Effector memory CD8-positive, alpha-beta T cell (primary cell): Measurements from ENCODE around the gene CAMTA1.

ENCODE experiments used
- ATAC-seq: fragments of 150-1000 bp; cut with Tn5 transposase; replicated peaks from 2 replicates; pipeline ENCODE4 v1.10.0; 2021; ENCODE audit warnings: mild to moderate bottlenecking, moderate library complexity
- DNase-seq, 3 experiments: peaks; one replicate each; pipeline ENCODE4 v3.0.0; 2021
- H3K27ac Mint-ChIP-seq, 2 donors: one replicate each; pipeline ENCODE4 v1.8.0; 2022; ENCODE audit warnings: mild to moderate bottlenecking in 2 of 2, mixed read lengths in 2 of 2, moderate library complexity in 2 of 2
- H3K27me3 Mint-ChIP-seq, 2 donors: one replicate each; pipeline ENCODE4 v1.8.0; 2022; ENCODE audit warnings: mixed read lengths in 2 of 2
- H3K36me3 Mint-ChIP-seq: one replicate; pipeline ENCODE4 v1.8.0; 2022; ENCODE audit warnings: mild to moderate bottlenecking, moderate library complexity, mixed read lengths; ENCODE audit not compliant: insufficient read depth
- H3K4me1 Mint-ChIP-seq, 2 donors: one replicate each; pipeline ENCODE4 v1.8.0; 2022; ENCODE audit warnings: low read depth in 2 of 2, mixed read lengths in 2 of 2
- H3K4me3 Mint-ChIP-seq, 2 donors: one replicate each; pipeline ENCODE4 v1.8.0; 2022; ENCODE audit warnings: mild to moderate bottlenecking in 2 of 2, mixed read lengths in 2 of 2, moderate library complexity in 2 of 2
- H3K9me3 Mint-ChIP-seq, 2 donors: one replicate each; pipeline ENCODE4 v1.8.0; 2022; ENCODE audit warnings: mixed read lengths in 2 of 2

The CAMTA1 gene

GRCh38 chr1:7339014-7339413 lies 553.8 kb downstream of the CAMTA1 start:
- DNase-seq, result no peak
- Mint-ChIP-seq H3K27ac (no peak overlapping the region), H3K27me3 (peaks cover 11 to 36% of the 10 kb centered on the region in 2 donors), H3K4me3 (no peak overlapping the region), H3K4me1 (no peaks in the 10 kb centered on the region), H3K36me3 (no peaks in the 10 kb centered on the region), H3K9me3 (no peaks in the 10 kb centered on the region)
- ATAC-seq, result no peak

- DNase-seq (no peak), ATAC-seq (no peak)
- Mint-ChIP-seq H3K9me3 (no peaks in the 10 kb centered on the region), H3K4me3 (no peak overlapping the region), H3K27me3 (peaks cover 2 to 27% of the 10 kb centered on the region in 2 donors), H3K27ac (no peak overlapping the region), H3K4me1 (no peaks in the 10 kb centered on the region), H3K36me3 (no peaks in the 10 kb centered on the region)
These were observed 554.7 kb downstream of the CAMTA1 start for GRCh38 chr1:7339953-7340352.

- ATAC-seq (no peak), DNase-seq (no peak)
- H3K27ac Mint-ChIP-seq, result no peak overlapping the region
- no peaks in the 10 kb centered on the region for H3K9me3 Mint-ChIP-seq
- no peaks in the 10 kb centered on the region for H3K4me1 Mint-ChIP-seq
- no peaks in the 10 kb centered on the region for H3K36me3 Mint-ChIP-seq
- no peak overlapping the region for H3K4me3 Mint-ChIP-seq
- peaks cover 0 to 25% of the 10 kb centered on the region in 2 donors for H3K27me3 Mint-ChIP-seq
These were observed 556.1 kb downstream of the CAMTA1 start for GRCh38 chr1:7341145-7341905.

GRCh38 chr1:7343882-7344281 lies 558.6 kb downstream of the CAMTA1 start:
- Mint-ChIP-seq H3K27ac (no peak overlapping the region), H3K4me3 (no peak overlapping the region), H3K9me3 (no peaks in the 10 kb centered on the region), H3K27me3 (peaks cover 10 to 36% of the 10 kb centered on the region in 2 donors), H3K4me1 (no peaks in the 10 kb centered on the region), H3K36me3 (no peaks in the 10 kb centered on the region)
- ATAC-seq (no peak), DNase-seq (no peak)

GRCh38 chr1:7344299-7344698 lies 559.0 kb downstream of the CAMTA1 start:
- H3K36me3 Mint-ChIP-seq, result no peaks in the 10 kb centered on the region
- ATAC-seq (no peak), DNase-seq (no peak)
- no peak overlapping the region for H3K27ac Mint-ChIP-seq
- H3K27me3 Mint-ChIP-seq, result peaks cover 13 to 40% of the 10 kb centered on the region in 2 donors
- no peak overlapping the region for H3K4me3 Mint-ChIP-seq
- H3K4me1 Mint-ChIP-seq, result no peaks in the 10 kb centered on the region
- H3K9me3 Mint-ChIP-seq, result no peaks in the 10 kb centered on the region

GRCh38 chr1:7345516-7345915 lies 560.3 kb downstream of the CAMTA1 start:
- H3K4me3 Mint-ChIP-seq, result no peak overlapping the region
- H3K36me3 Mint-ChIP-seq, result no peaks in the 10 kb centered on the region
- ATAC-seq, result no peak
- no peak overlapping the region for H3K27ac Mint-ChIP-seq
- no peak for DNase-seq
- H3K27me3 Mint-ChIP-seq, result peaks cover 24 to 52% of the 10 kb centered on the region in 2 donors
- no peaks in the 10 kb centered on the region for H3K4me1 Mint-ChIP-seq
- H3K9me3 Mint-ChIP-seq, result no peaks in the 10 kb centered on the region

GRCh38 chr1:7346070-7346596 lies 560.9 kb downstream of the CAMTA1 start:
- H3K27ac Mint-ChIP-seq, result no peak overlapping the region
- ATAC-seq (no peak), DNase-seq (no peak)
- H3K4me1 Mint-ChIP-seq, result no peaks in the 10 kb centered on the region
- H3K36me3 Mint-ChIP-seq, result no peaks in the 10 kb centered on the region
- H3K4me3 Mint-ChIP-seq, result no peak overlapping the region
- H3K9me3 Mint-ChIP-seq, result no peaks in the 10 kb centered on the region
- peaks cover 28 to 55% of the 10 kb centered on the region in 2 donors for H3K27me3 Mint-ChIP-seq

GRCh38 chr1:7346600-7347570 lies 561.6 kb downstream of the CAMTA1 start:
- Mint-ChIP-seq H3K36me3 (no peaks in the 10 kb centered on the region), H3K4me1 (no peaks in the 10 kb centered on the region), H3K27ac (no peak overlapping the region), H3K9me3 (no peaks in the 10 kb centered on the region), H3K27me3 (peaks cover 31 to 62% of the 10 kb centered on the region in 2 donors), H3K4me3 (no peak overlapping the region)
- DNase-seq, result no peak
- no peak for ATAC-seq

- no peak for DNase-seq
These were observed 562.8 kb downstream of the CAMTA1 start for GRCh38 chr1:7348073-7348472.

GRCh38 chr1:7348580-7348979 lies 563.3 kb downstream of the CAMTA1 start:
- Mint-ChIP-seq H3K4me3 (no peak overlapping the region), H3K27ac (no peak overlapping the region), H3K4me1 (no peaks in the 10 kb centered on the region), H3K36me3 (no peaks in the 10 kb centered on the region), H3K9me3 (no peaks in the 10 kb centered on the region), H3K27me3 (peaks cover 34 to 59% of the 10 kb centered on the region in 2 donors)
- DNase-seq (no peak), ATAC-seq (no peak)

More at GRCh38 chr1:7348073-7348472, 562.8 kb downstream of the CAMTA1 start:
- Mint-ChIP-seq H3K4me3 (no peak overlapping the region), H3K36me3 (no peaks in the 10 kb centered on the region), H3K27me3 (peaks cover 34 to 64% of the 10 kb centered on the region in 2 donors), H3K27ac (no peak overlapping the region), H3K9me3 (no peaks in the 10 kb centered on the region), H3K4me1 (no peaks in the 10 kb centered on the region)
- no peak for ATAC-seq

- peaks cover 0 to 2% of the 10 kb centered on the region in 2 donors for H3K9me3 Mint-ChIP-seq
- no peaks in the 10 kb centered on the region for H3K36me3 Mint-ChIP-seq
- peaks cover 40 to 59% of the 10 kb centered on the region in 2 donors for H3K27me3 Mint-ChIP-seq
- no peak overlapping the region for H3K27ac Mint-ChIP-seq
- ATAC-seq, result no peak
- DNase-seq, result no peak
- no peaks in the 10 kb centered on the region for H3K4me1 Mint-ChIP-seq
- H3K4me3 Mint-ChIP-seq, result no peak overlapping the region
These were observed 565.5 kb downstream of the CAMTA1 start for GRCh38 chr1:7350804-7351203.

GRCh38 chr1:7351649-7352048 lies 566.4 kb downstream of the CAMTA1 start:
- Mint-ChIP-seq H3K27ac (no peak overlapping the region), H3K36me3 (no peaks in the 10 kb centered on the region), H3K9me3 (peaks cover 0 to 2% of the 10 kb centered on the region in 2 donors), H3K27me3 (peaks cover 40 to 64% of the 10 kb centered on the region in 2 donors), H3K4me1 (no peaks in the 10 kb centered on the region), H3K4me3 (no peak overlapping the region)
- no peak for DNase-seq
- no peak for ATAC-seq

- Mint-ChIP-seq H3K27me3 (peaks cover 40 to 62% of the 10 kb centered on the region in 2 donors), H3K27ac (no peak overlapping the region), H3K4me3 (no peak overlapping the region), H3K36me3 (no peaks in the 10 kb centered on the region), H3K4me1 (no peaks in the 10 kb centered on the region), H3K9me3 (peaks cover 0 to 2% of the 10 kb centered on the region in 2 donors)
- ATAC-seq, result no peak
- DNase-seq, result no peak
These were observed 567.1 kb downstream of the CAMTA1 start for GRCh38 chr1:7352364-7352763.
